ENCODE results near the gene KLHL17.

DNA sequence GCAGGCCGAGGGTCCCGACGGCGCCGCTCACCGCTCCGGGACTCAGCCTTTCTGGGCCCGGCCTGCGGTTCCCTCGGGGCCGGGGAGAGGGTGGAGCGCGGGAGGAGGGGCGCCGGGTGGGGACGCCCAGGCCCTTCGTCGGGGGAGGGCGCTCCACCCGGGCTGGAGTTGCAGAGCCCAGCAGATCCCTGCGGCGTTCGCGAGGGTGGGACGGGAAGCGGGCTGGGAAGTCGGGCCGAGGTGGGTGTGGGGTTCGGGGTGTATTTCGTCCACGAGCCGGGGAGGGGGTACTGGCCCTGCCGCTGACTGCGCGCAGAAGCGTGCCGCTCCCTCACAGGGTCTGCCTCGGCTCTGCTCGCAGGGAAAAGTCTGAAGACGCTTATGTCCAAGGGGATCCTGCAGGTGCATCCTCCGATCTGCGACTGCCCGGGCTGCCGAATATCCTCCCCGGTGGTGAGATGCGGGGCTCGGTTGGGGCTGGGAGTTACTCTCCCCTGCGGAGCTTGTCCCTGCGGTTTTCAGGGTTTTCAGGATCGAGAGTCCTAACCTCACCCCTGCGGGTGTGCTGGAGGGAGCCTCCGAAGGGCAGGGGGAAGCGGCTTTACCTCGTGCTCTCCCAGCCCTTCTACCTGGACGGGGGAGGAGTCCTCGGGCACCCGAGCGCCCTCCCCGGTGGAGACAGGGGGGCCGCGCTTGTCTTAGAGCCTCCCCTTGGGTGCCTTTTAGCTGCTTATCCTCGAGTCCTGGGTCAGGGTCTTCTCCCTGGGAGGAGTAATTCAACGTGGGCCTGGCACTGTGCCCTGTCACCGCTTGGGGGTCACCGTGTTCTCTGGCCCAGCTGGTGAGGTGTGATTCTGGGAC lies 34.6 kb upstream of the KLHL17 start:
- no peak for TF ChIP-seq POLR2A (IDR thresholded peaks at IDR 0.05; ENCODE audit: low read length)
- no peak for TF ChIP-seq GATA1 (IDR thresholded peaks at IDR 0.05; ENCODE audit: low read depth, low read length)

Measured in erythroblast (primary cell).